Epithelial cell of esophagus (primary cell): Measurements from ENCODE around the gene TBC1D9.

ENCODE experiments used
- DNase-seq: peaks from one replicate; pipeline ENCODE4 v3.0.0; 2010; ENCODE audit warnings: low read depth
- H3K4me3 ChIP-seq: 2 replicates; pipeline ENCODE4 v1.5.1; 2011; ENCODE audit warnings: mild to moderate bottlenecking, low read length, control low read depth
- TF ChIP-seq, protein P1 (sequence below): IDR thresholded peaks from 2 replicates; pipeline ENCODE4 v1.5.1; 2011; ENCODE audit warnings: low read depth, mild to moderate bottlenecking, low read length, control low read depth, inconsistent platforms; ENCODE audit not compliant: insufficient read depth; ENCODE audit errors: missing control alignments

TBC1D9 gene

DNA sequence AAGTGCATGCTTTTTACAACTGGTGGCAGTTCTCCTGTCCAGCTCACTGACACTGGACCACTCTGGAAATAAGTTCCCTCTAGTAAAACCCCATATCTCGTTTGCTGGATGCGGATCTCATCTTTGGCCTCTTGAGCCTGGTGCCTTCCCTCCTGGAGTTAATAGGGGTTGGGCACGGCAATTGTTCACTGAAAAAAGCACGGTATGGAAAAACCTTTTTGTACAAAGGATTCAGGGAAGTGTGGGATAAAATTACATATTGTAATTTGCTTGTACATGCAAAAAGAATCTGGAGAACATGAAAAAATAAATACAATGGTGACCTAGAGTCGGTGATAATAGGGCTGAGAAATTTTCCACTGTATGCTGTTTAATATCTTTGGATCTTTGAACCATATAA lies 30.6 kb downstream of the TBC1D9 start:
- DNase-seq, result no peak
- no peak overlapping the region for H3K4me3 ChIP-seq
- TF ChIP-seq, protein P1, sequence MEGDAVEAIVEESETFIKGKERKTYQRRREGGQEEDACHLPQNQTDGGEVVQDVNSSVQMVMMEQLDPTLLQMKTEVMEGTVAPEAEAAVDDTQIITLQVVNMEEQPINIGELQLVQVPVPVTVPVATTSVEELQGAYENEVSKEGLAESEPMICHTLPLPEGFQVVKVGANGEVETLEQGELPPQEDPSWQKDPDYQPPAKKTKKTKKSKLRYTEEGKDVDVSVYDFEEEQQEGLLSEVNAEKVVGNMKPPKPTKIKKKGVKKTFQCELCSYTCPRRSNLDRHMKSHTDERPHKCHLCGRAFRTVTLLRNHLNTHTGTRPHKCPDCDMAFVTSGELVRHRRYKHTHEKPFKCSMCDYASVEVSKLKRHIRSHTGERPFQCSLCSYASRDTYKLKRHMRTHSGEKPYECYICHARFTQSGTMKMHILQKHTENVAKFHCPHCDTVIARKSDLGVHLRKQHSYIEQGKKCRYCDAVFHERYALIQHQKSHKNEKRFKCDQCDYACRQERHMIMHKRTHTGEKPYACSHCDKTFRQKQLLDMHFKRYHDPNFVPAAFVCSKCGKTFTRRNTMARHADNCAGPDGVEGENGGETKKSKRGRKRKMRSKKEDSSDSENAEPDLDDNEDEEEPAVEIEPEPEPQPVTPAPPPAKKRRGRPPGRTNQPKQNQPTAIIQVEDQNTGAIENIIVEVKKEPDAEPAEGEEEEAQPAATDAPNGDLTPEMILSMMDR, result no peak

DNA sequence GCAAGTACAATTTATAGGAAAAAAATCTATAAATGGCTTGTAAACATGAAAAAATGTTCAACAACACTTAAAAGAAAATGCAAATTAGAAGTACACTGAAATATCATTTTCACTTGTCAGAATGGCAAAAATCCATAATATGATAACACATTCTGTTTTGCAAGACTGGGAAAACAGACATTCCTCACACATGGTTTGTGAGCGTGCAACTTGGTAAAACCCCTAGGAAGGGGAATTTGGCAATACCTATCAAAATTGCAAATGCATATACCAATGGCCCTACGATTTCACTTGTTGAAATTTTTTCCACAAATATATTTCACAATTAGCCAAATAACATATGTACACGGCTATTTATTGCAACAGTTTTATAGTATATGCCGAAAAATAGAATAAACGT lies 31.4 kb downstream of the TBC1D9 start:
- TF ChIP-seq, protein P1, result no peak
- DNase-seq, result no peak

DNA sequence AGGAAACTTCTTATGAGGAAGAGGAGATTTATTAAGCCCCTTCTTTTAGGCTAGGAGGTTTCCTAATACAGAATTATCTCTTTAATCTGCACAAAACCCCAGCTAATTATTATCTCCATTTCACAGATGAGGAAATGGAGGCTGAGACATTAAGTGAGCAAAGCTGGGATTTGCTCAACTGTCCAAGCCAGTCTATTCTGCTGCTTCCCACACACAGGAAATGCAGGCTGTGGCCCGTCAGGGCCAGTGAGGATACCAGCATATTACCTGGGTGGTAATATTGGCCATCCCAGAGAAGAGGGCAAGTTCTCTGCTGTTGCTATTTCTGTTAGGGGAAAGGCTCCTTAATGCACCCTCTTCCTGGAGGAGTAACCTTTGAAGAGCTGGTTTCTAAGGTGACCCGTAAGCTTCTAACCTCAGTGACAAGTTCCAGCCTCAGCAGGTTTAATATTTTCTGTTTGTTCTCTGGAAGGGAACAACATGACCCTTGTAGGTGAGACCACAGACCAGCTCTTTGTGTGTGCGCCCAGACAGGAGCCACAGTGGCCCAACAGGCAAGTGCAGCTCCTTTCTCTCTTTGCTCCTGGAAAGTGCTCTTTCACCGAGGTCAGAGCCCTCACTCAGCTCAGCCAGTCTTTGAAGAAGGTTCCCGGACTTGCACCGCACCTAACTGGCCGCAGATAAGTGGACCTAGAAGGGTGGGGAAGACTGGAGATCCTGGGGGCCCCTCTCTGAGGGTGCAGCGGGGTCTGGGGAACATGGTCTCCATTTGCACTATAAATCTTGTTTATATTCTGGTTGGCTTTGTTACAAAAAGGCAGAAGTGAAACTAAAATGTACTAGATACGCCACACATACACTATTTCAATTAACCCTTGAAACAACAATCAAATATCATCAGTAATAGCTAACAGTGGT lies 35.5 kb downstream of the TBC1D9 start:
- H3K4me3 ChIP-seq, result no peak overlapping the region
- DNase-seq, result no peak

More for the DNA sequence above, 31.4 kb downstream of the TBC1D9 start:
- no peak overlapping the region for H3K4me3 ChIP-seq

DNA sequence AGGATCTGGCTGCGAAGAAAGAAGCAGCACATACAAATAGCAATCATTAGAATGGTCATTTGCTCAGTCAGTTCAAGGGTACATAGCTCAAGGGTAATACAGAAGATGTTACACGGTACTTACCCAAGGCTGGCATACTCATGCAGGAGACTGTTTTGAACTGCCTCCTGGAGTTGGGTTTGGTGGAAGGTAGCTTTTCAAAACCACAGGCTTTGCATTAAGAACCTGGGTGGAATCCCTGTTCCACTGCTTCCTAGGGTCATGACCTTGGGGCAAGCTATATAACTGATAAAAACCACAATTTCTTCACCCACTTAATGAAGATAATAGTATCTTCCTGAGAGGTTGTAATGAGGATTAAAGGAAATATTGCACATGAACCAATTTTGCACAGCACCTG lies 36.5 kb downstream of the TBC1D9 start:
- H3K4me3 ChIP-seq, result no peak overlapping the region
- DNase-seq, result no peak
- TF ChIP-seq, protein P1, result no peak

More for the DNA sequence above, 35.5 kb downstream of the TBC1D9 start:
- TF ChIP-seq, protein P1, result no peak

DNA sequence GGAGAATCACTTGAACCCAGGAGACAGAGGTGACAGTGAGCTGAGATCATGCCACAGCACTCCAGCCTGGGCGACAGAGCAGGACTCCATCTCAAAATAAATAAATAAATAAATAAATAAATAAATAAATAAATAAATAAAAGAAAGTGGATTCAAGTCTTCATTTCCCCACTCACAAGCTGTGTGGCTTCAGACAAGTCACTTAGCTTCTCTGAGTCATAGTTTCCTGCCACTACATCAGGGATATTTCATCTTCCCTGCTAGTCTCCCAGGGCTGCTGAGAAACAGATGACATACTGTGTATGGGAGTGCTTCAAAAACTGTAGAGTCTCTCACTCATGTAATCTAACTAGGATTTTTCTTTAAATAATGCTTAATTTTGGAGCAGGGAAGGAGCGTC lies 37.2 kb downstream of the TBC1D9 start:
- TF ChIP-seq, protein P1, result no peak
- DNase-seq, result peak; percentile 48
- no peak overlapping the region for H3K4me3 ChIP-seq

DNA sequence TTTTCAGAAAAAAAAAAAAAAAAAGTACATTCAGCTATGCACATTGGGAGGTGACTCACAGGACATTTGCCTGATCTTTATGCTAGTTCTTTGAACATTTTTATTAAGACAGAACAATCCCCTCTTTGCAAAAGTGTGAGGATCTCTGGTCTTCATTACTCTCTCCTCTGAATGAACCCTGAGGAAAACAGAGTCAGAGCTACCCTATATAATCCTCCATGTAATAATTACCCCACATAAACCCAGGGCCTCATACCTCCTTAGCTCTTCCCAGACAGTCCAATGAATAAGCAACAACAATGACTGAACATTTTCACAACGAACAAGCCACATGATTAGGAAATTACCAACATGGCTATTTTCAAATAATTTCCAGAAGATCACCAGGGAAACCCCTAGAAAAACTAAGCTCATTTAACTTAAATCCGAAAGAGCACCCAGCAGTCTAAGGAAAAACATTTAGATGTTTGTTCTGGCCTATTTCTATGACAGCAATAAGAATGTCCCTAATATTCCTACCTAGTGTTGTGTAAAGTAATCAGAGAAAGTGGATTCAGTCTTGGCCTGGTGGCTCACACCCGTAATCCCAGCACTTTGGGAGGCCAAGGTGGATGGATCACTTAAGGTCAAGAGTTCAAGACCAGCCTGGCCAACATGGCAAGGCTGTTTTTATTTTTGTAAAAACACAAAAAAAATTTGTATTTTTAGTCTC lies 37.8 kb downstream of the TBC1D9 start:
- TF ChIP-seq, protein P1, result no peak
- no peak overlapping the region for H3K4me3 ChIP-seq
- DNase-seq, result peak; percentile 61
